IMR-90 (cell line): Measurements from ENCODE around the gene ILF2. TPM values are rescaled to one million over a fixed set of nuclear protein-coding genes. Genes with fewer than 3 reads are reported as not detected.

Experiments
- ATAC-seq: fragments of 200-7000 bp; cut with Tn5 transposase; 2 replicates; pipeline ENCODE4 v1.9.1; 2020; ENCODE audit warnings: low read depth, mild to moderate bottlenecking, moderate library complexity
- BruUV-seq: library from RNA; stranded (reverse); fragments of 400-500 nt; replicated peaks from 2 replicates; lab custom pipeline; 2021; lab: Mats Ljungman, UMichigan
- CTCF ChIA-PET: fragments of 300-600 bp; formaldehyde crosslinking; extraction: SDS; loops from one replicate; lab custom pipeline; 2021; ENCODE audit warnings: antibody characterized with exemption; lab: Yijun Ruan, JAX
- POLR2A ChIA-PET: fragments of 300-600 bp; sonication (Branson Sonifier 250); formaldehyde crosslinking; loops from one replicate; lab custom pipeline; 2022; ENCODE audit warnings: antibody characterized with exemption; ENCODE audit not compliant: unreplicated experiment; lab: Charles Lee
- DNase-seq: peaks from one replicate; pipeline ENCODE4 v3.0.0; 2013
- H2AFZ ChIP-seq: replicated peaks from 2 replicates; pipeline ENCODE3; 2013; ENCODE audit warnings: low read length, mild to moderate bottlenecking; ENCODE audit not compliant: poor library complexity
- H2AK5ac ChIP-seq: 2 replicates; pipeline ENCODE4 v1.6.1; 2013; ENCODE audit warnings: low read depth, low read length, inconsistent platforms
- H2AK9ac ChIP-seq: replicated peaks from 2 replicates; pipeline ENCODE3; 2013; ENCODE audit warnings: mild to moderate bottlenecking, low read depth, low read length, moderate library complexity; ENCODE audit not compliant: poor library complexity
- H2BK120ac ChIP-seq: 2 replicates; pipeline ENCODE4 v1.6.1; 2013; ENCODE audit warnings: low read depth, low read length, inconsistent platforms
- H2BK15ac ChIP-seq: 3 replicates; pipeline ENCODE4 v1.6.1; 2013; ENCODE audit warnings: low read depth, low read length, inconsistent platforms
- H2BK20ac ChIP-seq: 2 replicates; pipeline ENCODE4 v1.6.1; 2013; ENCODE audit warnings: low read depth, mild to moderate bottlenecking, inconsistent platforms, low read length, moderate library complexity
- H2BK5ac ChIP-seq: 2 replicates; pipeline ENCODE4 v1.6.1; 2013; ENCODE audit warnings: mild to moderate bottlenecking, low read depth, low read length, inconsistent platforms; ENCODE audit not compliant: poor library complexity, severe bottlenecking
- H3K14ac ChIP-seq: replicated peaks from 2 replicates; pipeline ENCODE4 v1.6.1; 2013; ENCODE audit warnings: low read depth, low read length, inconsistent platforms
- H3K18ac ChIP-seq: 2 replicates; pipeline ENCODE4 v1.6.1; 2013; ENCODE audit warnings: low read depth, low read length, control low read depth
- H3K23ac ChIP-seq: 2 replicates; pipeline ENCODE4 v1.6.1; 2013; ENCODE audit warnings: low read depth, low read length, inconsistent platforms
- H3K27ac ChIP-seq: 2 replicates; pipeline ENCODE4 v1.5.1; 2013; ENCODE audit warnings: mild to moderate bottlenecking, control low read depth, low read length; ENCODE audit not compliant: insufficient read depth
- H3K27me3 ChIP-seq: 2 replicates; pipeline ENCODE4 v1.6.1; 2013; ENCODE audit warnings: low read length; ENCODE audit not compliant: control insufficient read depth, insufficient read depth
- H3K36me3 ChIP-seq: 2 replicates; pipeline ENCODE4 v1.6.1; 2013; ENCODE audit warnings: low read length, mixed read lengths; ENCODE audit not compliant: control insufficient read depth, insufficient read depth
- H3K4ac ChIP-seq: 2 replicates; pipeline ENCODE4 v1.6.1; 2013; ENCODE audit warnings: low read depth, low read length, inconsistent platforms
- H3K4me1 ChIP-seq: 2 replicates; pipeline ENCODE4 v1.6.1; 2013; ENCODE audit warnings: low read length, mixed read lengths; ENCODE audit not compliant: control insufficient read depth, insufficient read depth
- H3K4me2 ChIP-seq: 2 replicates; pipeline ENCODE4 v1.6.1; 2013; ENCODE audit warnings: low read depth, mild to moderate bottlenecking, control low read depth, low read length, moderate library complexity
- H3K4me3 ChIP-seq: 2 replicates; pipeline ENCODE4 v1.5.1; 2013; ENCODE audit warnings: low read depth, mild to moderate bottlenecking, control low read depth, low read length, moderate library complexity; ENCODE audit not compliant: insufficient read depth
- H3K56ac ChIP-seq: 2 replicates; pipeline ENCODE4 v1.6.1; 2013; ENCODE audit warnings: low read length, inconsistent platforms; ENCODE audit not compliant: insufficient read depth; ENCODE audit errors: extremely low read depth
- H3K79me1 ChIP-seq, 2 experiments: 2 replicates each; pipeline ENCODE4 v1.6.1; 2013; ENCODE audit warnings: low read length in 2 of 2, inconsistent platforms in 1 of 2, low read depth in 1 of 2
- H3K9ac ChIP-seq: 2 replicates; pipeline ENCODE4 v1.6.1; 2013; ENCODE audit warnings: low read depth, low read length, control low read depth
- H3K9me1 ChIP-seq: 2 replicates; pipeline ENCODE4 v1.6.1; 2013; ENCODE audit warnings: low read length, inconsistent platforms; ENCODE audit not compliant: insufficient read depth
- H3K9me3 ChIP-seq: 2 replicates; pipeline ENCODE4 v1.6.1; 2013; ENCODE audit warnings: low read length; ENCODE audit not compliant: control insufficient read depth, insufficient read depth
- H4K20me1 ChIP-seq: 2 replicates; pipeline ENCODE4 v1.6.1; 2013; ENCODE audit warnings: low read length, inconsistent platforms; ENCODE audit not compliant: insufficient read depth
- H4K5ac ChIP-seq: 2 replicates; pipeline ENCODE4 v1.6.1; 2013; ENCODE audit warnings: mild to moderate bottlenecking, low read depth, low read length, control low read depth
- H4K8ac ChIP-seq, 2 experiments: 2 replicates each; pipeline ENCODE4 v1.6.1; 2013; ENCODE audit warnings: low read depth in 2 of 2, low read length in 2 of 2, control low read depth in 1 of 2, inconsistent platforms in 1 of 2
- H4K91ac ChIP-seq: 2 replicates; pipeline ENCODE4 v1.6.1; 2013; ENCODE audit warnings: low read depth, low read length, inconsistent platforms; ENCODE audit not compliant: insufficient read depth
- BHLHE40 ChIP-seq: fragments of 150-350 bp; IDR thresholded peaks from 2 replicates; pipeline ENCODE4 v1.6.1; 2016; ENCODE audit warnings: mild to moderate bottlenecking, low read depth, low read length
- CHD1 ChIP-seq: IDR thresholded peaks from 2 replicates; pipeline ENCODE4 v1.6.1; 2012; ENCODE audit warnings: low read depth, low read length, improper control_type of control experiment
- FOS ChIP-seq: fragments of 150-350 bp; IDR thresholded peaks from 2 replicates; pipeline ENCODE4 v1.6.1; 2016; ENCODE audit warnings: low read depth, low read length
- MAFK ChIP-seq: IDR thresholded peaks from 2 replicates; pipeline ENCODE4 v1.6.1; 2012; ENCODE audit warnings: low read depth, low read length, improper control_type of control experiment
- MXI1 ChIP-seq: IDR thresholded peaks from 2 replicates; pipeline ENCODE4 v1.6.1; 2012; ENCODE audit warnings: low read depth, mild to moderate bottlenecking, low read length, moderate library complexity, borderline replicate concordance
- NFE2L2 ChIP-seq: fragments of 150-350 bp; IDR thresholded peaks from 2 replicates; pipeline ENCODE4 v1.6.1; 2016; ENCODE audit warnings: low read depth, mild to moderate bottlenecking, low read length
- POLR2A ChIP-seq: IDR thresholded peaks from 2 replicates; pipeline ENCODE4 v1.6.1; 2012; ENCODE audit warnings: mild to moderate bottlenecking, low read depth, low read length
- RAD21 ChIP-seq: IDR thresholded peaks from 2 replicates; pipeline ENCODE4 v1.6.1; 2012; ENCODE audit warnings: low read length, improper control_type of control experiment
- RCOR1 ChIP-seq: IDR thresholded peaks from 2 replicates; pipeline ENCODE4 v1.6.1; 2012; ENCODE audit warnings: mild to moderate bottlenecking, low read length, improper control_type of control experiment; ENCODE audit not compliant: insufficient replicate concordance
- RFX5 ChIP-seq: IDR thresholded peaks from 2 replicates; pipeline ENCODE4 v1.8.0; 2012; ENCODE audit warnings: low read depth, mild to moderate bottlenecking, low read length, moderate library complexity
- WGBS, 2 experiments: methylation state at CpG; one replicate each; pipeline versions ENCODE4 v1.1.5 to v1.1.7; 2013; ENCODE audit warnings: missing lambda C conversion rate in 2 of 2; ENCODE audit not compliant: insufficient read length in 1 of 2; ENCODE audit errors: extremely low coverage in 2 of 2; 5-methylcytosine and 5-hydroxymethylcytosine counted together
- dilution Hi-C: fragments of 300-500 bp; cut with HindIII; formaldehyde crosslinking; loops from one replicate; pipeline ENCODE4 v1.14.3; 2018; ENCODE audit warnings: low sequenced_read_pairs; ENCODE audit not compliant: unreplicated experiment
- in situ Hi-C: fragments of 300-500 bp; cut with MboI; formaldehyde crosslinking; loops from 3 replicates; pipeline ENCODE4 v1.14.3; 2019; ENCODE audit warnings: low sequenced_read_pairs, inconsistent platforms, mixed read lengths
- intact Hi-C: fragments of 100-400 bp; cut with micrococcal nuclease; formaldehyde crosslinking; loops from 2 replicates; pipeline ENCODE4 v1.10.0; 2022
- polyA plus RNA-seq, 3 experiments: library from polyadenylated mRNA; depleted of rRNA; stranded (reverse); fragments of >200 nt; gene quantifications; 2 replicates each; pipeline ENCODE4 v1.2.3, GENCODE V29; 2012; ENCODE audit warnings: low replicate concordance in 1 of 3
- total RNA-seq: library from RNA; depleted of rRNA; stranded (reverse); fragments of >200 nt; gene quantifications from 2 replicates; pipeline ENCODE4 v1.2.3, GENCODE V29; 2012
- TF ChIP-seq, protein P1 (sequence below): fragments of 150-350 bp; IDR thresholded peaks from 2 replicates; pipeline ENCODE4 v1.6.1; 2016; ENCODE audit warnings: low read depth, mild to moderate bottlenecking, low read length, moderate library complexity, borderline replicate concordance
- TF ChIP-seq, protein P2 (sequence below): conservative IDR thresholded peaks from 2 replicates; pipeline ENCODE4 v1.5.1; 2012; ENCODE audit warnings: mild to moderate bottlenecking, low read depth, low read length, improper control_type of control experiment

Gene ILF2
- total and polyA plus RNA-seq, 2 of the 4 experiments (the other 2 are of a cell fraction), result 273 to 504 TPM

DNA sequence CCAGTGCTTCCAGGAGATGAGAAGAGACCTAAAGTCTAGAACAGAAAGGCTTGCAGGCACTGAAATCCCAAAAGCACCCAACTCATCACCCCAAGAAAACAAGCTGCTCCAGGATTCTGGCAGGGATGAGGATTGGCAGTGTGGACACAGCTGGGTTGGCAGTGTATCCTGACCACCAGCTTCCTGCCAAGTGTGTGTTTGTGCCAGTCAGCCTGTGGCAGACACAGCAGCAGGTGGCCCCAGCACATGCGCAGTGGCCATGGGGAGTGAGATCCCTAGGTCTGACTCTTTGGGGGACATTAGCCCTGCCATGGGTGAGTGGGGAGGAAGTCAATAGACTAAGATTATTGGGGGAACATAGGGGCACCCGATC lies 20.9 kb downstream of the ILF2 start:
- Histone ChIP-seq H3K56ac (no peak overlapping the region), H2AK9ac (peak overlapping the region; percentile 81), H3K9me1 (peaks cover 10% of the 10 kb centered on the region), H3K4me1 (peaks cover 7% of the 10 kb centered on the region), H4K91ac (no peak overlapping the region), H3K9me3 (no peaks in the 10 kb centered on the region), H4K8ac (no peak overlapping the region), H3K79me1 (peaks cover 0 to 13% of the 10 kb centered on the region in 2 experiments; a peak in 3 of 4 replicates), H3K36me3 (peaks cover 15% of the 10 kb centered on the region), H2BK5ac (no peak overlapping the region), H2BK20ac (no peak overlapping the region), H3K14ac (no peak overlapping the region), H4K5ac (no peak overlapping the region), H2BK120ac (no peak overlapping the region), H3K27me3 (no peaks in the 10 kb centered on the region), H3K27ac (no peak overlapping the region), H3K23ac (no peak overlapping the region), H3K4me3 (no peak overlapping the region), H2AK5ac (no peak overlapping the region), H2AFZ (peak overlapping the region; percentile 62), H3K4me2 (no peak overlapping the region), H2BK15ac (no peak overlapping the region), H4K20me1 (no peaks in the 10 kb centered on the region), H3K18ac (no peak overlapping the region), H3K4ac (no peak overlapping the region), H3K9ac (no peak overlapping the region)
- DNase-seq, result no peak
- CTCF ChIA-PET, result interaction anchor here (0.8 kb wide), 1 partner anchor 81 kb away, joined by 3 read pairs; no protein-coding TSS in a partner anchor
- intact Hi-C loops, result no loop called here
- BruUV-seq, result no TSS peak
- dilution Hi-C loops, result no loop called here
- no CpG with 5 or more reads among the region's 2 CpGs for WGBS, 2 experiments
- in situ Hi-C loops, result loop anchor here (10.0 kb wide), 1 partner anchor 135 kb away; no protein-coding TSS in a partner anchor
- no peak for ATAC-seq
- TF ChIP-seq CHD1, result no peak
- no peak for TF ChIP-seq MXI1
- no peak for TF ChIP-seq RCOR1
- TF ChIP-seq POLR2A, result no peak
- no peak for TF ChIP-seq BHLHE40
- TF ChIP-seq RFX5, result no peak
- TF ChIP-seq, protein P1, sequence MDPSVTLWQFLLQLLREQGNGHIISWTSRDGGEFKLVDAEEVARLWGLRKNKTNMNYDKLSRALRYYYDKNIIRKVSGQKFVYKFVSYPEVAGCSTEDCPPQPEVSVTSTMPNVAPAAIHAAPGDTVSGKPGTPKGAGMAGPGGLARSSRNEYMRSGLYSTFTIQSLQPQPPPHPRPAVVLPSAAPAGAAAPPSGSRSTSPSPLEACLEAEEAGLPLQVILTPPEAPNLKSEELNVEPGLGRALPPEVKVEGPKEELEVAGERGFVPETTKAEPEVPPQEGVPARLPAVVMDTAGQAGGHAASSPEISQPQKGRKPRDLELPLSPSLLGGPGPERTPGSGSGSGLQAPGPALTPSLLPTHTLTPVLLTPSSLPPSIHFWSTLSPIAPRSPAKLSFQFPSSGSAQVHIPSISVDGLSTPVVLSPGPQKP, result no peak
- TF ChIP-seq, protein P2, sequence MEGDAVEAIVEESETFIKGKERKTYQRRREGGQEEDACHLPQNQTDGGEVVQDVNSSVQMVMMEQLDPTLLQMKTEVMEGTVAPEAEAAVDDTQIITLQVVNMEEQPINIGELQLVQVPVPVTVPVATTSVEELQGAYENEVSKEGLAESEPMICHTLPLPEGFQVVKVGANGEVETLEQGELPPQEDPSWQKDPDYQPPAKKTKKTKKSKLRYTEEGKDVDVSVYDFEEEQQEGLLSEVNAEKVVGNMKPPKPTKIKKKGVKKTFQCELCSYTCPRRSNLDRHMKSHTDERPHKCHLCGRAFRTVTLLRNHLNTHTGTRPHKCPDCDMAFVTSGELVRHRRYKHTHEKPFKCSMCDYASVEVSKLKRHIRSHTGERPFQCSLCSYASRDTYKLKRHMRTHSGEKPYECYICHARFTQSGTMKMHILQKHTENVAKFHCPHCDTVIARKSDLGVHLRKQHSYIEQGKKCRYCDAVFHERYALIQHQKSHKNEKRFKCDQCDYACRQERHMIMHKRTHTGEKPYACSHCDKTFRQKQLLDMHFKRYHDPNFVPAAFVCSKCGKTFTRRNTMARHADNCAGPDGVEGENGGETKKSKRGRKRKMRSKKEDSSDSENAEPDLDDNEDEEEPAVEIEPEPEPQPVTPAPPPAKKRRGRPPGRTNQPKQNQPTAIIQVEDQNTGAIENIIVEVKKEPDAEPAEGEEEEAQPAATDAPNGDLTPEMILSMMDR, result no peak
- TF ChIP-seq RAD21, result no peak
- no peak for TF ChIP-seq MAFK
- no peak for TF ChIP-seq NFE2L2
- TF ChIP-seq FOS, result no peak
- POLR2A ChIA-PET, result no interaction called here
